MCF 10A (cell line): ENCODE measurements around the gene GAS6. TPM values are rescaled to one million over a fixed set of nuclear protein-coding genes. Genes with fewer than 3 reads are reported as not detected.

Experiments
- BruUV-seq: library from RNA; stranded (reverse); fragments of 400-500 nt; replicated peaks from 2 replicates; lab custom pipeline; 2021; lab: Mats Ljungman, UMichigan
- CTCF ChIA-PET: fragments of 300-600 bp; sonication (Branson Sonifier 250); formaldehyde crosslinking; extraction: SDS; loops from one replicate; lab custom pipeline; 2021; ENCODE audit warnings: antibody characterized with exemption, inconsistent platforms; lab: Yijun Ruan, JAX
- POLR2A ChIA-PET: fragments of 300-600, 350-650 bp; sonication (Branson Sonifier 250); formaldehyde crosslinking; extraction: SDS; loops from one replicate; lab custom pipeline; 2020; ENCODE audit warnings: antibody characterized with exemption, inconsistent platforms; lab: Yijun Ruan, JAX
- DNase-seq: peaks from one replicate; pipeline ENCODE4 v3.0.0-alpha.2; 2018; ENCODE audit not compliant: unreplicated experiment
- H3K27ac Mint-ChIP-seq: one replicate; pipeline ENCODE4 v1.8.0; 2022; ENCODE audit warnings: mild to moderate bottlenecking, low read depth, mixed read lengths; ENCODE audit not compliant: unreplicated experiment
- H3K27me3 Mint-ChIP-seq: one replicate; pipeline ENCODE4 v1.8.0; 2022; ENCODE audit warnings: mixed read lengths; ENCODE audit not compliant: insufficient read depth, unreplicated experiment
- H3K36me3 Mint-ChIP-seq: one replicate; pipeline ENCODE4 v1.8.0; 2022; ENCODE audit warnings: mild to moderate bottlenecking, moderate library complexity, mixed read lengths; ENCODE audit not compliant: insufficient read depth, unreplicated experiment
- H3K4me1 Mint-ChIP-seq: one replicate; pipeline ENCODE4 v1.8.0; 2022; ENCODE audit warnings: mixed read lengths; ENCODE audit not compliant: insufficient read depth, unreplicated experiment
- H3K4me3 Mint-ChIP-seq: one replicate; pipeline ENCODE4 v1.8.0; 2022; ENCODE audit warnings: mild to moderate bottlenecking, moderate library complexity, mixed read lengths; ENCODE audit not compliant: unreplicated experiment
- H3K9me3 Mint-ChIP-seq: one replicate; pipeline ENCODE4 v1.8.0; 2022; ENCODE audit warnings: mixed read lengths; ENCODE audit not compliant: unreplicated experiment
- intact Hi-C: fragments of 100-400 bp; cut with micrococcal nuclease; formaldehyde crosslinking; loops from 2 replicates; pipeline ENCODE4 v1.14.1; 2022
- total RNA-seq: library from RNA; stranded (reverse); gene quantifications from 2 replicates; pipeline ENCODE4 v1.2.3, GENCODE V29; 2022
- TF ChIP-seq, protein P1 (sequence below): fragments of 200-600 bp; IDR thresholded peaks from one replicate; pipeline ENCODE4 v1.8.0; 2022; ENCODE audit warnings: antibody characterized with exemption, mild to moderate bottlenecking; ENCODE audit not compliant: unreplicated experiment

Gene GAS6
- total RNA-seq, 1 experiment from 2014 or later = 92.3 TPM

- H3K27me3 Mint-ChIP-seq = no peaks in the 10 kb centered on the region
- peaks cover 15% of the 10 kb centered on the region for H3K4me1 Mint-ChIP-seq
- TF ChIP-seq, protein P1, sequence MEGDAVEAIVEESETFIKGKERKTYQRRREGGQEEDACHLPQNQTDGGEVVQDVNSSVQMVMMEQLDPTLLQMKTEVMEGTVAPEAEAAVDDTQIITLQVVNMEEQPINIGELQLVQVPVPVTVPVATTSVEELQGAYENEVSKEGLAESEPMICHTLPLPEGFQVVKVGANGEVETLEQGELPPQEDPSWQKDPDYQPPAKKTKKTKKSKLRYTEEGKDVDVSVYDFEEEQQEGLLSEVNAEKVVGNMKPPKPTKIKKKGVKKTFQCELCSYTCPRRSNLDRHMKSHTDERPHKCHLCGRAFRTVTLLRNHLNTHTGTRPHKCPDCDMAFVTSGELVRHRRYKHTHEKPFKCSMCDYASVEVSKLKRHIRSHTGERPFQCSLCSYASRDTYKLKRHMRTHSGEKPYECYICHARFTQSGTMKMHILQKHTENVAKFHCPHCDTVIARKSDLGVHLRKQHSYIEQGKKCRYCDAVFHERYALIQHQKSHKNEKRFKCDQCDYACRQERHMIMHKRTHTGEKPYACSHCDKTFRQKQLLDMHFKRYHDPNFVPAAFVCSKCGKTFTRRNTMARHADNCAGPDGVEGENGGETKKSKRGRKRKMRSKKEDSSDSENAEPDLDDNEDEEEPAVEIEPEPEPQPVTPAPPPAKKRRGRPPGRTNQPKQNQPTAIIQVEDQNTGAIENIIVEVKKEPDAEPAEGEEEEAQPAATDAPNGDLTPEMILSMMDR = no peak
- no peak overlapping the region for H3K27ac Mint-ChIP-seq
- no peak overlapping the region for H3K4me3 Mint-ChIP-seq
- CTCF ChIA-PET = interaction anchor here (1.1 kb wide), 1 partner anchor 14 kb away, joined by 4 read pairs; no protein-coding TSS in a partner anchor
- H3K36me3 Mint-ChIP-seq = peaks cover 74% of the 10 kb centered on the region
- intact Hi-C loops = no loop called here
- POLR2A ChIA-PET = no interaction called here
- BruUV-seq = no TSS peak
- no peak for DNase-seq
- no peaks in the 10 kb centered on the region for H3K9me3 Mint-ChIP-seq
Observed at GRCh38 chr13:113823771-113824170, 40.1 kb downstream of the GAS6 start.

DNA sequence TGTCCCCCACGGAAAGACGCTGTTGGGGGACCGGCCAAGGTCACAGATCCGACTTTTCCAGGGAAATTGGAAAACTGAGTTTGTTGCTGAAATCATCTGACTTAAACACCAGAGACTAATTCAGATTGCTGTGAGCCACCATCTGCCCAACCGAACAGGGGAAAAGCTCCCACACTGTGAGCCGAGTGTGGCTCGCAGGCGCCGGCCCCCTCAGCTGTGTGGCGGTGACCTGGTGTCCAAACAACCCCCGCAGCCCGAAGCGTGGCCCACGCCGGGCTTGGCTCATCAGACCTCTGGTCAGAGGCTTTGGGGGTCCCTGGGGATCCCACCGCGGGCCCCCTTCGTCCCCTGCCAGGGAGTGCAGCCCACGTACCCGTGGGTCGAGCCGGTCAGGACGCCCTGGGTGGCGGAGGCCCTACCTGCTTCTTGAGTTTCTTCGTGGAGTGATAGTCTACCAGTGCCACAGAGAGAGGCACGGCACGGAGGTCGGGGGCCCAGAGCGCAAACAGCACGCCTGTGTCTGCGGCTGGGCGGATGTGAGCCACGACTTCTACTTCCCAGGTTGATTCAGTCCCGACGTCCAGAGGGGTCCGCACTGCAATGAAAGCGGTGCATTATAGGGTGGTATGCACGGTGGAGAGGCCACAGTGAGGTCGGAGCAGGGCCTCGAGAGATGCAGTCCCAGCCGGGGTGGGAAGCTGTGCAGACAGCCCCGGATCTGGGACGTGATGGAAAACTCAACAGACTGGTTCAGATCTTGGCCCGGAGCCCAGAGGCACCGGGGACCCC lies 40.7 kb downstream of the GAS6 start:
- peaks cover 69% of the 10 kb centered on the region for H3K36me3 Mint-ChIP-seq
- ChIA-PET POLR2A (interaction anchor here (1.0 to 3.8 kb wide), 2 partner anchors 9 to 15 kb away, joined by 3 to 45 read pairs; no protein-coding TSS in a partner anchor), CTCF (interaction anchor here (0.5 to 1.1 kb wide), 2 partner anchors 15 to 1215 kb away, joined by 3 to 4 read pairs; no protein-coding TSS in a partner anchor)
- BruUV-seq = no TSS peak
- TF ChIP-seq, protein P1 = no peak
- H3K27ac Mint-ChIP-seq = no peak overlapping the region
- DNase-seq = no peak
- intact Hi-C loops = no loop called here
- H3K27me3 Mint-ChIP-seq = no peaks in the 10 kb centered on the region
- H3K4me1 Mint-ChIP-seq = peaks cover 15% of the 10 kb centered on the region
- H3K4me3 Mint-ChIP-seq = no peak overlapping the region
- H3K9me3 Mint-ChIP-seq = no peaks in the 10 kb centered on the region

DNA sequence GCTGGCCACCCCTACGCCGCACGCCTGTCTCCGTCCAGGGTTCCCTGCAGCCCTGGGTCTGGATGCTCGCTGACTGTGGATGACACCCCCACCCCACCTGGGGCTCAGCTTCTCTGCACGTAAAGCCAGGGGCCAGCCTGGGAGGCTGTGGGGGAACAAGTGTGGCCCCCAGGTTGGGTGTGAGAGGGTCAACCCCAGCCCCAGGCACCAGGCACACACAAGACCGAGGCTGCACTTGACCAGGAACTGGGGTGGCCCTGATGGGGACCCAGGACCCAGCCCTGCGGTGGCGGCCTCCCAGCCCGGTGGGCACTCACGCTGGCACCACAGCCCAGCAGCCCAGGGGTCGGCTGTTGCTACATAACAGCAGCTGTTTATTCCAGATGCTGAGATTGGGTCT lies 41.6 kb downstream of the GAS6 start:
- ChIA-PET CTCF (interaction anchor here (0.9 to 2.4 kb wide), 6 partner anchors 16 to 404 kb away, joined by 3 to 11 read pairs (median 5); no protein-coding TSS in a partner anchor), POLR2A (interaction anchor here (0.6 to 3.8 kb wide), 6 partner anchors 10 to 173 kb away, joined by 3 to 45 read pairs (median 8); partner anchors contain the start of gene GAS6)
- H3K27ac Mint-ChIP-seq = no peak overlapping the region
- H3K27me3 Mint-ChIP-seq = no peaks in the 10 kb centered on the region
- no peak overlapping the region for H3K4me3 Mint-ChIP-seq
- intact Hi-C loops = no loop called here
- no peaks in the 10 kb centered on the region for H3K9me3 Mint-ChIP-seq
- peaks cover 61% of the 10 kb centered on the region for H3K36me3 Mint-ChIP-seq
- H3K4me1 Mint-ChIP-seq = peaks cover 20% of the 10 kb centered on the region
- DNase-seq = no peak
- TF ChIP-seq, protein P1 = no peak
- BruUV-seq = no TSS peak

DNA sequence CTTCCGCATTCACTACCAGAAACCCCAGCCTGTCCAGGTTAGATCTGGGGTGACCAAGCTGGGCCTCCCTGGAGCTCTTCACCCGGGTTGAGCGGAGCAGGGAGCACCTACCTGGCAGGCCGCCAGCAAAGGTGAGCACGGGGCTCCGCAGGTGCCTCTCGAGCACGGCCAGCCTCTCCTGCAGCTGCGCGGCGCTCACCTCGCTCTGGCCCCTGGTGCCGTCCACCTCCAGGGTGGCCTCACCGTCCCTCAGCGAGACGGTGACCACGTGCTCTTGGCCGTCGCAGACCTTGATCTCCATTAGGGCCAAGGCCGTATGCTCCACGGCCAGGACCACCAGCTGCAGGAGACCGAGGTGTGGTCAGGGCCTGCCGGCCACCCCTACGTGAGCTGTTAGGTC lies 42.0 kb downstream of the GAS6 start:
- POLR2A ChIA-PET = interaction anchor here (0.6 to 3.8 kb wide), 10 partner anchors 11 to 329 kb away, joined by 3 to 45 read pairs (median 5); partner anchors contain the start of gene GAS6
- peak overlapping the region; percentile 58 for H3K4me3 Mint-ChIP-seq
- H3K4me1 Mint-ChIP-seq = peaks cover 24% of the 10 kb centered on the region
- H3K36me3 Mint-ChIP-seq = peaks cover 61% of the 10 kb centered on the region
- CTCF ChIA-PET = interaction anchor here (0.9 to 2.4 kb wide), 6 partner anchors 16 to 404 kb away, joined by 3 to 11 read pairs (median 5); no protein-coding TSS in a partner anchor
- DNase-seq = no peak
- intact Hi-C loops = loop anchor here (1.0 to 2.0 kb wide), 3 partner anchors 15 to 75 kb away; no protein-coding TSS in a partner anchor
- TF ChIP-seq, protein P1 = no peak
- H3K9me3 Mint-ChIP-seq = no peaks in the 10 kb centered on the region
- no TSS peak for BruUV-seq
- H3K27ac Mint-ChIP-seq = peak overlapping the region; percentile 50
- no peaks in the 10 kb centered on the region for H3K27me3 Mint-ChIP-seq
